ENCODE data around the gene APOH. TPM values are rescaled to one million over a fixed set of nuclear protein-coding genes. Genes with fewer than 3 reads are reported as not detected.

Gene APOH
- total RNA-seq, 2 experiments from 2014 or later, result not detected

DNA sequence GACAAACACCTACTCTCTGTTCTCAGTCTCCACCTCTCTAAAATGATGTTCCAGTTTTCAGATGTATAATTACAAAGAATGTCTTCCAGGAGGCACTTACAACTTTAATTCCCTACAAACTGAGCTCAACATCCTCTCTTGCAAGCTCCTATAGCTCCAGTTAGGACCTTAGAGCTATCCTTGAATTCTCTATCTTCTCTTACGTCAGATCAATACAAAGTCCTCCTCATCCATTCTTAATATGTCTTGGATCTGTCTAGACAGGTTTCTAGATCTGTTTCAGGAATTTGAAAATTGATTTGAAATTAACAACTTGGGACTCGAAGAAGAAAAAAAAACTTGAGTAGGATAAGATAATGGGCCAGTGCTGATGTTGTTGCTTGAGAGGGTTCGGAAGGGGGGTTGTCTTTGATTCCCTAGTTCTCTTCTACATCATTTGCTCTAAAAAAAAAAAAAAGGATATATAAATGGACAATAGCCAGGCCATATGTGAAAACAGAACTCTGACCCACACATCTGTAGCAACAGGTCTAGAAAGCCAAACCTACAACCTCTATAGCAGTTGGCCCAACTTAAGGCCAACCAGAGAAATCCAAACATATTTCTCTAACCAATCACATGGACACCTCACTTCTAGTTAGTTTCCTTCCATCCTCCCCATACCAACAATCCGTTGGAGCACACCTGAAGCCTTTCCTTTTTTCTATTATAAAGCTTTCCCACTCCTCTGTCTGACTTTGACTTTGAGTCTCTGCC, 746 bp upstream of the APOH start:
- no peak for DNase-seq
- peaks cover 4% of the 10 kb centered on the region for H3K4me1 Mint-ChIP-seq
- CTCF ChIA-PET, result no interaction called here
- no peaks in the 10 kb centered on the region for H3K36me3 Mint-ChIP-seq (ENCODE audit: low read depth)
- no peak overlapping the region for H3K27ac Mint-ChIP-seq
- H3K9me3 Mint-ChIP-seq, result no peaks in the 10 kb centered on the region
- H3K27me3 Mint-ChIP-seq, result peaks cover 8% of the 10 kb centered on the region
- H3K4me3 Mint-ChIP-seq, result no peak overlapping the region
- POLR2A ChIA-PET, result no interaction called here

DNA sequence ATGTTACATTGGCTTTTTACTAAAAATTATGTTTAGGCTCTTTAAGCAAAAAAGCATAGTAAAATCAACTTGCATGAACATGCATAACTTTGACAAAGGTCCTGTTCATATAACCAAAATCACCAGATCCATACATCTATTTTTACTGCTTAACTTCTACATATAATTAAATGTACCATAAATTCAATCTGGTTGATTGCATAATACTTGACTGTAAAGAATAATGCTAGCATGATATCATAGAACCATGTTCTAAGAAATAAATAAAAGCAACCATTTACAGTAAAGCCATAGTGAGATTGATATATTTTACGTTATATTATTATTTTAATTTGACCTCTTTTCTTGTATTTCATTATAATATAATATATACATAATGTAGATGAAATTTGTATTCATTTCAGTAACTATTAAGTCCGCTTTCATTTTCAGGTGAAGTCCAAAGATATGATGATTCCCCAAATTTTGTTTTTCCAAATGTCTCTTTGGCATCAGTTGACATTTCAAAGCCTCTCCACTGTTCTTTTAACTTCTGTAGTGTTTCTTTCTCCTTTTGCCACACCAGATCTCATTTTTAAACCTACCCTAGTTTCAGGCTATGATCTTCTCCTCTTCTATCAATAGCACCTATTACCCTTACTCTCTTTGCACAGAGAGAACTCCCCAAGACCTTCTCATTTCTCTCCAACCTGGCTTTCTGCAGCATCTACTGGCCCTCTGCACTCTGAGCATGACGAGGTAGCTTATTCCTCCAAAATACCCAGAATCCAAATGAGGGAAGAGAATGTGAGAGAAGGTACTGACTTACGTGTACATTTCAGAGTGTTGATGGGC, 1.8 kb downstream of the APOH start:
- Mint-ChIP-seq H3K9me3 (no peaks in the 10 kb centered on the region), H3K27ac (no peak overlapping the region), H3K36me3 (ENCODE audit: low read depth) (no peaks in the 10 kb centered on the region), H3K4me1 (no peaks in the 10 kb centered on the region), H3K4me3 (no peak overlapping the region), H3K27me3 (peaks cover 9% of the 10 kb centered on the region)
- DNase-seq, result no peak
- ChIA-PET CTCF (interaction anchor here (1.0 kb wide), 1 partner anchor 21 kb away, joined by 3 read pairs; no protein-coding TSS in a partner anchor), POLR2A (no interaction called here)

DNA sequence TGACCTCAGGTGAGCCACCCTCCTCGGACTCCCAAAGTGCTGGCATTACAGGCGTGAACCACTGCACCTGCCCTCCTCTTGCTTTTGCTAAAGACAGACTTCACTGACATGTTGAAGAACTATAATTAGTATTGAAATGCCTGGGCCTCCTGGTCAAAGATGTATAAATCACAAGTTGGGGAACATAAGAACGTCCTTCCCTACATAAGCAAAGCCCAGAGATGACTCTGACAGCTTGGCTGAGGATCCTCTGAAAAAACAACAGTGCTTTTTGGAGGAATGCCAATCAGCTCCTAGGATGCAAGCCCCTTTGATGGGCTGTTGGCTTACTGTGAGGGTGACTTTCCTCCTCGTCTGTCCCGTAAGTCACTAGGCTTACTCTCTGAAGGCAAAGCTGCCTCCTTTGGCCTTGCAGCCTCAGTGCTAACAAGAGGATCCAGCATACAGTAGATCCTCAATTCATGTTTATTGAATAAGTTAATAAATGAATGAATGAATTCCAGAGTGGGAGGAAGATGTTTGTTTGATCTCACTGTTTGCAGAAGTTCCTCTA, 6.3 kb downstream of the APOH start:
- ChIA-PET POLR2A (no interaction called here), CTCF (no interaction called here)
- Mint-ChIP-seq H3K4me1 (no peaks in the 10 kb centered on the region), H3K4me3 (no peak overlapping the region), H3K36me3 (ENCODE audit: low read depth) (no peaks in the 10 kb centered on the region), H3K27me3 (peaks cover 12% of the 10 kb centered on the region), H3K9me3 (no peaks in the 10 kb centered on the region), H3K27ac (no peak overlapping the region)
- no peak for DNase-seq

DNA sequence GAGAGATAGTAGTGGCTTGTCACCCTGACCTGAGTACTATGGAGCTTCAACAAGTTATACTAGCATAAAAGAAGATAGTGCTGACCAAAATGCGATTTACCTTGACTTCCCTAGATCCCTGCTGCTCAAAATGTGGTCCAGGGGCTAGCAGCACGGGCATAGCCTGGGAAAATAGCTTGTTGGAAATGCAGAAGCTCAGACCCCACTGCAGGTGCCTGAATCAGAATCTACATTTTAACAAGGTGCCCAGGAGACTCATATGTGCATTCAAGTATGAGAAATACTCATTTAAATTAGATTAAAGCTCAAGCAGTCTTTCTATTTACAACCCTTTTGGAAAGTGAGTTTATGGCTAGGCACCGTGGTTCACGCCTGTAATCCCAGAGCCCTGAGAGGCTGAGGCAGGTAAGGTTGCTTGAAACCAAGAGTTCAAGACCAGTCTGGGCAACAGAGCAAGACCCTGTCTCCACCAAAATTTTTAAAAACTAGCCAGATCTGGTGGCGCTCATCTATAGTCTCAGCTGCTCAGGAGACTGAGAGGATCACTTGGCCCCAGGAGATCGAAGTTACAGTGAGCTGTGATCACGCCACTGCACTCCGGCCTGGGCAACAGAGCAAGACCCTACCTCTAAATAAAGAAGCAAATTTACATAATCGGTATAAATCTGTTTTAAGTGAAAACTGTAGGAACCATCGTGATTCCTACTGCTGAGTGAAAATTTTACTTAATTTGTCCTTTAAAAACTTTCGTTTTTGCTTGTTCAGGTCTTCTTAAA, 7.3 kb downstream of the APOH start:
- no peaks in the 10 kb centered on the region for H3K4me1 Mint-ChIP-seq
- peaks cover 12% of the 10 kb centered on the region for H3K27me3 Mint-ChIP-seq
- POLR2A ChIA-PET, result no interaction called here
- no peak overlapping the region for H3K4me3 Mint-ChIP-seq
- no peak for DNase-seq
- H3K9me3 Mint-ChIP-seq, result no peaks in the 10 kb centered on the region
- no peak overlapping the region for H3K27ac Mint-ChIP-seq
- CTCF ChIA-PET, result interaction anchor here (0.7 kb wide), 1 partner anchor 345 kb away, joined by 3 read pairs; no protein-coding TSS in a partner anchor
- no peaks in the 10 kb centered on the region for H3K36me3 Mint-ChIP-seq (ENCODE audit: low read depth)

- H3K36me3 Mint-ChIP-seq (ENCODE audit: low read depth), result no peaks in the 10 kb centered on the region
- CTCF ChIA-PET, result interaction anchor here (0.7 kb wide), 1 partner anchor 346 kb away, joined by 3 read pairs; no protein-coding TSS in a partner anchor
These were observed 7.9 kb downstream of the APOH start for GRCh38 chr17:66221343-66221742.

DNA sequence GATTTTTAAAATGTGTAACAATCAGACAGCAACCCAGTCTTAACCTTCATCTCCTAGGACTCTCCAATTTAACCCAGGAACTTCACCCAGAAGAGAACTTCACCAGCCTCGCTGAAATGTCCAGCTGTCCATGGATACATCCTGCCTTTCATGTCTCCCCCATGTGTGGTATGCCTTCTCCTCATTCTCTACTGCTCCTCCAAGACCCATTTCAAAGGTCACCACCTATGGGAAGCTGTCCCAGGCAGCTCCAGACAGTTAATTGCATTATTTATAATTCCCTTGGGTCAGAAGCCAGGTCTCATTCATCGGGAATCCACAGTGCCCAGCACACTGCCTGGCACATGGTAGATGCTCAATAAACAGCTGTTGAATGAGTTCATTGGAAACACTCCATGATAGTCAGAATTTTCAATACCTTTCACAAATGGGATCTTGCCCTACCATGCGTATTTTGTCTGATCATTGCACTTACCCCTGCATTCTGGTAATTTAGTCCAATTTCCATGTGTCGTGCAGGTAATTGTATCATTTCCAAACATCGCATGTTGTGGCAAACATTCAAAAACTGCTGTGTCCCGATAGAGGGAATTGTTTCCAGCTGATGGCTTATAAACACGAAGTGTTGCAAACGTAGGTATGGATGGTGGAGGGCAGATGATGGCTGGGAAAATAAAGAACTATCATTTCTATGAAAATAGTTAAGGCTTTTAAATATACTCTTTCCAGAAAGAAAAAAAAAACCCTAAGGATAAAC, 9.0 kb downstream of the APOH start:
- peaks cover 15% of the 10 kb centered on the region for H3K27me3 Mint-ChIP-seq
- ChIA-PET POLR2A (no interaction called here), CTCF (interaction anchor here (0.7 kb wide), 1 partner anchor 505 kb away, joined by 3 read pairs; no protein-coding TSS in a partner anchor)
- DNase-seq, result no peak
- H3K36me3 Mint-ChIP-seq (ENCODE audit: low read depth), result no peaks in the 10 kb centered on the region
- H3K4me1 Mint-ChIP-seq, result no peaks in the 10 kb centered on the region
- H3K27ac Mint-ChIP-seq, result no peak overlapping the region
- H3K4me3 Mint-ChIP-seq, result no peak overlapping the region
- no peaks in the 10 kb centered on the region for H3K9me3 Mint-ChIP-seq

More at GRCh38 chr17:66221343-66221742, 7.9 kb downstream of the APOH start:
- Mint-ChIP-seq H3K4me3 (no peak overlapping the region), H3K27ac (no peak overlapping the region), H3K9me3 (no peaks in the 10 kb centered on the region), H3K27me3 (peaks cover 12% of the 10 kb centered on the region), H3K4me1 (no peaks in the 10 kb centered on the region)
- POLR2A ChIA-PET, result no interaction called here
- no peak for DNase-seq

- ChIA-PET CTCF (no interaction called here), POLR2A (no interaction called here)
- Mint-ChIP-seq H3K9me3 (no peaks in the 10 kb centered on the region), H3K27me3 (peaks cover 23% of the 10 kb centered on the region), H3K4me1 (no peaks in the 10 kb centered on the region), H3K4me3 (no peak overlapping the region), H3K36me3 (ENCODE audit: low read depth) (no peaks in the 10 kb centered on the region), H3K27ac (no peak overlapping the region)
- DNase-seq, result no peak
These were observed 13.7 kb downstream of the APOH start for GRCh38 chr17:66215529-66215911.

GRCh38 chr17:66214884-66215528, 14.2 kb downstream of the APOH start:
- ChIA-PET CTCF (interaction anchor here (0.7 to 2.3 kb wide), 2 partner anchors 15 to 85 kb away, joined by 3 to 7 read pairs; no protein-coding TSS in a partner anchor), POLR2A (no interaction called here)
- no peaks in the 10 kb centered on the region for H3K36me3 Mint-ChIP-seq (ENCODE audit: low read depth)

GRCh38 chr17:66211047-66211810, 18.0 kb downstream of the APOH start:
- POLR2A ChIA-PET, result no interaction called here
- CTCF ChIA-PET, result no interaction called here

More at GRCh38 chr17:66214884-66215528, 14.2 kb downstream of the APOH start:
- no peaks in the 10 kb centered on the region for H3K4me1 Mint-ChIP-seq
- H3K27me3 Mint-ChIP-seq, result peaks cover 20% of the 10 kb centered on the region
- H3K4me3 Mint-ChIP-seq, result no peak overlapping the region
- no peak overlapping the region for H3K27ac Mint-ChIP-seq
- DNase-seq, result no peak
- H3K9me3 Mint-ChIP-seq, result no peaks in the 10 kb centered on the region

GRCh38 chr17:66210208-66210574, 19.0 kb downstream of the APOH start:
- Mint-ChIP-seq H3K9me3 (peaks cover 4% of the 10 kb centered on the region), H3K4me3 (no peak overlapping the region), H3K36me3 (ENCODE audit: low read depth) (no peaks in the 10 kb centered on the region), H3K4me1 (no peaks in the 10 kb centered on the region), H3K27me3 (peaks cover 12% of the 10 kb centered on the region), H3K27ac (no peak overlapping the region)
- ChIA-PET CTCF (no interaction called here), POLR2A (no interaction called here)
- no peak for DNase-seq

More at GRCh38 chr17:66211047-66211810, 18.0 kb downstream of the APOH start:
- H3K27me3 Mint-ChIP-seq, result peaks cover 15% of the 10 kb centered on the region
- DNase-seq, result no peak
- no peaks in the 10 kb centered on the region for H3K4me1 Mint-ChIP-seq
- H3K9me3 Mint-ChIP-seq, result peaks cover 4% of the 10 kb centered on the region
- H3K4me3 Mint-ChIP-seq, result no peak overlapping the region
- H3K36me3 Mint-ChIP-seq (ENCODE audit: low read depth), result no peaks in the 10 kb centered on the region
- H3K27ac Mint-ChIP-seq, result no peak overlapping the region

GRCh38 chr17:66207936-66208335, 21.3 kb downstream of the APOH start:
- Mint-ChIP-seq H3K36me3 (ENCODE audit: low read depth) (no peaks in the 10 kb centered on the region), H3K4me3 (no peak overlapping the region), H3K27me3 (peaks cover 6% of the 10 kb centered on the region), H3K9me3 (peaks cover 4% of the 10 kb centered on the region), H3K4me1 (no peaks in the 10 kb centered on the region), H3K27ac (no peak overlapping the region)
- CTCF ChIA-PET, result no interaction called here
- DNase-seq, result no peak
- POLR2A ChIA-PET, result no interaction called here
